Right atrium auricular region (tissue), 2 donors: ENCODE data around the gene KCNMA1. TPM values are rescaled to one million over a fixed set of nuclear protein-coding genes. Genes with fewer than 3 reads are reported as not detected.

Experiments
- DNase-seq: peaks from one replicate; pipeline ENCODE4 v3.0.0-alpha.2; 2019; ENCODE audit warnings: low spot score
- H3K27ac ChIP-seq, 2 donors: fragments of 200-600 bp; sonication (generic); 1 replicate in 1 of 2; 2 replicates in 1 of 2; pipeline ENCODE4 v1.5.1; 2016 to 2019
- H3K27me3 ChIP-seq, 2 donors: fragments of 200-600 bp; sonication (generic); one replicate each; pipeline versions ENCODE4 v1.5.1 to v1.6.0; 2017 to 2019
- H3K36me3 ChIP-seq: fragments of 200-600 bp; sonication (generic); one replicate; pipeline ENCODE4 v1.5.1; 2016
- H3K4me1 ChIP-seq, 2 donors: fragments of 200-600 bp; sonication (generic); one replicate each; pipeline versions ENCODE4 v1.5.1 to v1.6.0; 2017 to 2019
- H3K4me3 ChIP-seq, 2 donors: fragments of 200-600 bp; sonication (generic); 1 replicate in 1 of 2; 2 replicates in 1 of 2; pipeline ENCODE4 v1.5.1; 2017 to 2019; ENCODE audit warnings: mild to moderate bottlenecking in 1 of 2, moderate library complexity in 1 of 2
- H3K9me3 ChIP-seq, 2 donors: fragments of 200-600 bp; sonication (generic); one replicate each; pipeline ENCODE4 v1.5.1; 2019
- total RNA-seq, 2 donors: library from RNA; depleted of rRNA; stranded (reverse); fragments of >200 nt; gene quantifications; one replicate each; pipeline ENCODE4 v1.1.0, GENCODE V29; 2016
- TF ChIP-seq, protein P1 (sequence below), 2 donors: fragments of 200-600 bp; sonication (generic); IDR thresholded peaks; one replicate each; pipeline ENCODE4 v1.5.1; 2019; ENCODE audit warnings: antibody characterized with exemption in 2 of 2

KCNMA1 gene
- total RNA-seq, 2 donors from 2014 or later = 2.3 to 3.5 TPM

- H3K9me3 ChIP-seq = no peaks in the 10 kb centered on the region
- H3K27me3 ChIP-seq = no peaks in the 10 kb centered on the region
- no peak overlapping the region for H3K27ac ChIP-seq
- no peaks in the 10 kb centered on the region for H3K36me3 ChIP-seq
- no peak for DNase-seq
- H3K4me1 ChIP-seq = no peaks in the 10 kb centered on the region
- TF ChIP-seq, protein P1, sequence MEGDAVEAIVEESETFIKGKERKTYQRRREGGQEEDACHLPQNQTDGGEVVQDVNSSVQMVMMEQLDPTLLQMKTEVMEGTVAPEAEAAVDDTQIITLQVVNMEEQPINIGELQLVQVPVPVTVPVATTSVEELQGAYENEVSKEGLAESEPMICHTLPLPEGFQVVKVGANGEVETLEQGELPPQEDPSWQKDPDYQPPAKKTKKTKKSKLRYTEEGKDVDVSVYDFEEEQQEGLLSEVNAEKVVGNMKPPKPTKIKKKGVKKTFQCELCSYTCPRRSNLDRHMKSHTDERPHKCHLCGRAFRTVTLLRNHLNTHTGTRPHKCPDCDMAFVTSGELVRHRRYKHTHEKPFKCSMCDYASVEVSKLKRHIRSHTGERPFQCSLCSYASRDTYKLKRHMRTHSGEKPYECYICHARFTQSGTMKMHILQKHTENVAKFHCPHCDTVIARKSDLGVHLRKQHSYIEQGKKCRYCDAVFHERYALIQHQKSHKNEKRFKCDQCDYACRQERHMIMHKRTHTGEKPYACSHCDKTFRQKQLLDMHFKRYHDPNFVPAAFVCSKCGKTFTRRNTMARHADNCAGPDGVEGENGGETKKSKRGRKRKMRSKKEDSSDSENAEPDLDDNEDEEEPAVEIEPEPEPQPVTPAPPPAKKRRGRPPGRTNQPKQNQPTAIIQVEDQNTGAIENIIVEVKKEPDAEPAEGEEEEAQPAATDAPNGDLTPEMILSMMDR (IDR thresholded peaks at IDR 0.05) = no peak
- no peak overlapping the region for H3K4me3 ChIP-seq
Observed at GRCh38 chr10:77139252-77140160, 498.1 kb downstream of the KCNMA1 start.

- Histone ChIP-seq H3K4me3 (no peak overlapping the region), H3K36me3 (no peaks in the 10 kb centered on the region), H3K27me3 (no peaks in the 10 kb centered on the region), H3K9me3 (no peaks in the 10 kb centered on the region), H3K4me1 (no peaks in the 10 kb centered on the region), H3K27ac (no peak overlapping the region)
- DNase-seq = no peak
- TF ChIP-seq, protein P1 (IDR thresholded peaks at IDR 0.05) = no peak
Observed at GRCh38 chr10:77138541-77138940, 499.1 kb downstream of the KCNMA1 start.

DNA sequence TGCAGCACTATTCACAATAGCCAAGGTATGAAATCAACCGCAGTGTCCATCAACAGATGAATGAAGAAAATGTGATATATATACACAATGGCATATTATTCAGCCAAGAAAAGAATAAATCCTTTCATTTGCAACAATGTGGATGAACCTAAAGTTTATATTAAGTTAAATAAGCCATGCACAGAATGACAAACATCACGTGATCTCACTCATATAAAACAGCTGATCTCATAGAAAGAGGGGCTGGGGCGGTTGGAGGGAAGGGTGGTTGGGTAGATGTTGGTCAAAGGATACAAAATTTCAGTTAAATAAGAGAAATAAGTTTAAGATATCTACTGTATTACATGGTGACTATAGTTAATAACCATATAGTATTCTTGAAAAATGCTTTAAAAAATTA lies 502.1 kb downstream of the KCNMA1 start:
- Histone ChIP-seq H3K4me1 (no peaks in the 10 kb centered on the region), H3K9me3 (no peaks in the 10 kb centered on the region), H3K27ac (no peak overlapping the region), H3K36me3 (no peaks in the 10 kb centered on the region), H3K27me3 (no peaks in the 10 kb centered on the region), H3K4me3 (no peak overlapping the region)
- DNase-seq = no peak
- TF ChIP-seq, protein P1 (IDR thresholded peaks at IDR 0.05) = no peak

GRCh38 chr10:77131214-77131613 lies 506.4 kb downstream of the KCNMA1 start:
- no peaks in the 10 kb centered on the region for H3K36me3 ChIP-seq
- H3K27ac ChIP-seq = no peak overlapping the region
- no peaks in the 10 kb centered on the region for H3K9me3 ChIP-seq
- no peaks in the 10 kb centered on the region for H3K27me3 ChIP-seq
- no peak for DNase-seq
- TF ChIP-seq, protein P1 (IDR thresholded peaks at IDR 0.05) = no peak
- no peak overlapping the region for H3K4me3 ChIP-seq
- no peaks in the 10 kb centered on the region for H3K4me1 ChIP-seq

- no peaks in the 10 kb centered on the region for H3K36me3 ChIP-seq
- TF ChIP-seq, protein P1 (IDR thresholded peaks at IDR 0.05) = no peak
- no peaks in the 10 kb centered on the region for H3K9me3 ChIP-seq
- no peaks in the 10 kb centered on the region for H3K27me3 ChIP-seq
- no peaks in the 10 kb centered on the region for H3K4me1 ChIP-seq
- no peak overlapping the region for H3K4me3 ChIP-seq
- no peak for DNase-seq
- H3K27ac ChIP-seq = no peak overlapping the region
Observed at GRCh38 chr10:77127243-77127642, 510.4 kb downstream of the KCNMA1 start.
